Measurements from ENCODE around the gene C2orf78.
"Not testable (repeated sequence)": the region's sequence is repeated elsewhere in the genome, so short reads cannot be mapped to it uniquely, and the experiment has no call there.

Gene C2orf78

GRCh38 chr2:73778867-73779466 lies 5.0 kb upstream of the C2orf78 start:
- not testable (repeated sequence) for DNase-seq (ENCODE audit: low read depth in 4 of 4, low spot score in 1 of 4)

- peak; percentile 94 to 95 (median 94) for DNase-seq (ENCODE audit: low read depth in 4 of 4, low spot score in 1 of 4)
Observed at GRCh38 chr2:73779467-73780236, 4.3 kb upstream of the C2orf78 start, which contains the start of gene DUSP11. TSS of gene DUSP11 (minus strand) at chr2:73780103. CDS start at chr2:73779974, 129 bp downstream.

GRCh38 chr2:73780237-73780582 lies 3.8 kb upstream of the C2orf78 start:
- DNase-seq (ENCODE audit: low read depth in 4 of 4, low spot score in 1 of 4) = no peak

GRCh38 chr2:73783402-73783801 lies 581 bp upstream of the C2orf78 start:
- DNase-seq (ENCODE audit: low read depth in 4 of 4, low spot score in 1 of 4) = not testable (repeated sequence)

GRCh38 chr2:73811878-73812277 lies 27.9 kb downstream of the C2orf78 start:
- DNase-seq (ENCODE audit: low read depth in 4 of 4, low spot score in 1 of 4) = no peak

GRCh38 chr2:73812635-73813034 lies 28.7 kb downstream of the C2orf78 start:
- DNase-seq (ENCODE audit: low read depth in 4 of 4, low spot score in 1 of 4) = no peak

GRCh38 chr2:73818296-73818695 lies 34.3 kb downstream of the C2orf78 start:
- DNase-seq (ENCODE audit: low read depth in 4 of 4, low spot score in 1 of 4) = no peak

- peak in 1 of 4 experiments; percentile 18 for DNase-seq (ENCODE audit: low read depth in 4 of 4, low spot score in 1 of 4)
Observed at GRCh38 chr2:73821227-73821626, 37.2 kb downstream of the C2orf78 start.

GRCh38 chr2:73821669-73822068 lies 37.7 kb downstream of the C2orf78 start:
- DNase-seq (ENCODE audit: low read depth in 4 of 4, low spot score in 1 of 4) = no peak

GRCh38 chr2:73822276-73822675 lies 38.3 kb downstream of the C2orf78 start:
- no peak for DNase-seq (ENCODE audit: low read depth in 4 of 4, low spot score in 1 of 4)

GRCh38 chr2:73822991-73823390 lies 39.0 kb downstream of the C2orf78 start:
- DNase-seq (ENCODE audit: low read depth in 4 of 4, low spot score in 1 of 4) = no peak

GRCh38 chr2:73823416-73823815 lies 39.4 kb downstream of the C2orf78 start:
- DNase-seq (ENCODE audit: low read depth in 4 of 4, low spot score in 1 of 4) = no peak

- no peak for DNase-seq (ENCODE audit: low read depth in 4 of 4, low spot score in 1 of 4)
Observed at GRCh38 chr2:73823916-73824523, 40.0 kb downstream of the C2orf78 start.

GRCh38 chr2:73825408-73825807 lies 41.4 kb downstream of the C2orf78 start:
- no peak for DNase-seq (ENCODE audit: low read depth in 4 of 4, low spot score in 1 of 4)

- no peak for DNase-seq (ENCODE audit: low read depth in 4 of 4, low spot score in 1 of 4)
Observed at GRCh38 chr2:73827018-73827417, 43.0 kb downstream of the C2orf78 start.

- DNase-seq (ENCODE audit: low read depth in 4 of 4, low spot score in 1 of 4) = no peak
Observed at GRCh38 chr2:73827660-73828388, 43.8 kb downstream of the C2orf78 start.

- DNase-seq (ENCODE audit: low read depth in 4 of 4, low spot score in 1 of 4) = no peak
Observed at GRCh38 chr2:73828389-73828817, 44.4 kb downstream of the C2orf78 start.

- DNase-seq (ENCODE audit: low read depth in 4 of 4, low spot score in 1 of 4) = peak; percentile 75 to 87 (median 81)
Observed at GRCh38 chr2:73828818-73829570, 45.0 kb downstream of the C2orf78 start, which contains the start of gene STAMBP. TSS of gene STAMBP (plus strand) at chr2:73828961. CDS start at chr2:73830857, 1,896 bp downstream.

- DNase-seq (ENCODE audit: low read depth in 4 of 4, low spot score in 1 of 4) = peak in 2 of 4 experiments; percentile 2 to 13
Observed at GRCh38 chr2:73830871-73831401, 47.0 kb downstream of the C2orf78 start.

- no peak for DNase-seq (ENCODE audit: low read depth in 4 of 4, low spot score in 1 of 4)
Observed at GRCh38 chr2:73832930-73833329, 48.9 kb downstream of the C2orf78 start.
